Skin epidermis (tissue), 12 donors: ENCODE data around the gene UBASH3B.

Experiments used
- H3K27ac ChIP-seq, 21 experiments: fragments of 200-600 bp; sonication (generic) in 11 of 21; one replicate each; pipeline ENCODE4 v1.5.0; 2020; ENCODE audit warnings: mild to moderate bottlenecking in 3 of 21, inconsistent platforms in 2 of 21, moderate library complexity in 2 of 21
- H3K4me3 ChIP-seq, 7 experiments: fragments of 200-600 bp; sonication (generic) in 2 of 7; one replicate each; pipeline ENCODE4 v1.5.0; 2020; ENCODE audit warnings: inconsistent platforms in 2 of 7, mild to moderate bottlenecking in 2 of 7, moderate library complexity in 1 of 7

UBASH3B gene

GRCh38 chr11:122772945-122773344, 117.4 kb downstream of the UBASH3B start:
- no peak overlapping the region for H3K27ac ChIP-seq
- H3K4me3 ChIP-seq: no peak overlapping the region

DNA sequence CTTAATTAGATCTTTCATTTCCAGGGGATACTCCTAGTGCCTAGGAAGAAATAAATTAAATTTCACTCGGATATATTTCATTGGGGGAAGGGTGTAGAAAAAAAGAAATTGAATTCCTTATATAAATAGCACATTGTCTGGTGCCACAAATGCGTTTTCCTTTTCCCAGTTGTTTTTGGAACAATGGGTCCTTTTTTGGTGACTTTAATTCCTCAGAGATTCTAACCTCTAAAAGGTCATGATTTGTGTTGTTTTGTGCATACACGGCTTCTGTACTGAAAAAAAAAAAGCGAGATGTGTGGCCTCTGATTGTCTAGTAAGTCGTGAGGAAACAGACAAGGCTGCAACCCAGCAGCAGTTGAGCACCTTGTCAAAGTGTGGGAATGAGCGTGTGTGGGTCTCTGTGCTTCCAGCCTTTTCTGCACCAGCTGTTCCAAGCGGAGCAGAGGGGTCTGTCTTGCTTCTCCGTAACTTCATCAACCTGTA, 118.3 kb downstream of the UBASH3B start:
- Histone ChIP-seq H3K27ac (no peak overlapping the region), H3K4me3 (no peak overlapping the region)

- H3K27ac ChIP-seq: no peak overlapping the region
- H3K4me3 ChIP-seq: no peak overlapping the region
Measured at GRCh38 chr11:122775675-122776271, 120.3 kb downstream of the UBASH3B start.

DNA sequence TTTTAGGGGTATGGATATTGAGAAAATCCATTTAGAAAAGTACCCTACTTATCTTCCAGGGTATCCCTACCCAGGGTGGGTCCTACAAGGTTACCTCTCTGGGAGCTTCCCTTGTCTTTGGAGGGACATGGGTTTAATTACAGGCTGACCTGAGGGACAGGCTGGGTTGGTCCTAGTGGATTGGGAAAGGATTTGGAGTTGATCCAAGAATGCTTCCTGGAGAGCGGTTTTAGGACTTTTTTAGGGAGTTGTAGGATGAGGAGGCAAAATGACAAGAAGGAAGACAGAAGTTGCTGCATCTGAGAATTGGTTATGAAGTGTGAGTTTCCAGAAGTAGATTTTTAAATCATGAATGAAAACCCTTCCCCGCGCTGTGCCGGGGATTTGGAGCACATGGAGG, 121.0 kb downstream of the UBASH3B start:
- Histone ChIP-seq H3K27ac (no peak overlapping the region), H3K4me3 (no peak overlapping the region)

- no peak overlapping the region for H3K27ac ChIP-seq
- no peak overlapping the region for H3K4me3 ChIP-seq
Measured at GRCh38 chr11:122777343-122777742, 121.8 kb downstream of the UBASH3B start.

DNA sequence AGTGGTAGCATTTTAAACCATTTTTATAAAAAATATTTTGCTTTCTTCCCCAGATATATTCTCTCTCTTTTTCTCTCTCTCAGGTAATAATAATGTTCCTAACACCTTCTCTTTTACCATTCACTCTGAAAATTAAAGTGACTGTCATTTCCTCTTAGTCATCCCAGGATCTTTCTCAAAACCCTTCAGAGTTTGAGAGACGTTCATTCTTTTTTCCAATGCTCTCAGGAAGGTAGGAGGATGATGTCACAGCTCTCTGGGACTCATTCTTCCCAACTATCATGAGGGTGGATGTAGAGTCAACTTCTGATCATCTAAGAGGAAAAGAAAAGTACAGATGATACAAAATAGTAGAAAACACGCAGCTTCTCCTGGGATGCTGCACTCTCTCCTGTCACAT, 122.6 kb downstream of the UBASH3B start:
- no peak overlapping the region for H3K27ac ChIP-seq

DNA sequence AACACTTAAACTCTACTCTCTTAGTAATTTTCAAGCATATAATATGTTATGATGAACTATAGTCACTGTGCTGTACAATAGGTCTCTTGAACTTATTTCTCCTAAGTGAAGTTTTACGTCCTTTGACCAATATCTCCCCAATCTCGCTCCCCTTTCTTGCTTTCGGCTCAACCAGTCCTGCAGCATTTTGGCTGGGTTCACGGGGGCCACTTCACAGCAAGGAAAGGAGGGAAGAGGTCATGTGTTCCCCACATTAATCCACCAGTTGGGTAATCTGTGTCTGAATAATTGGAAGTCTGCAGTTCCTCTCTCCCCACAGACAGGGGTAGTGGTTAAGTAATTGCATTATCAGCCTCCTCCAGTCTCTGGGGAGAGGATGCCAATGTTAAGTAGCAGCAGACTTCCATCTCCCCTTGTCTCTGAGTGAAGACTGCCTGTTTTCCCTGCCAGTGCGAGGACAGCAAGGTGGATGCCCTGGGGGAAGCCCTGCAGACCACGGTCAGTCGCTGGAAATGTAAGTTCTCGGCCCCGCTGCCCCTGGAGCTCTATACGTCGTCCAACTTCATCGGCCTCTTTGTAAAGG, 123.6 kb downstream of the UBASH3B start:
- H3K4me3 ChIP-seq: no peak overlapping the region
- no peak overlapping the region for H3K27ac ChIP-seq

More for the DNA sequence above, 122.6 kb downstream of the UBASH3B start:
- no peak overlapping the region for H3K4me3 ChIP-seq

DNA sequence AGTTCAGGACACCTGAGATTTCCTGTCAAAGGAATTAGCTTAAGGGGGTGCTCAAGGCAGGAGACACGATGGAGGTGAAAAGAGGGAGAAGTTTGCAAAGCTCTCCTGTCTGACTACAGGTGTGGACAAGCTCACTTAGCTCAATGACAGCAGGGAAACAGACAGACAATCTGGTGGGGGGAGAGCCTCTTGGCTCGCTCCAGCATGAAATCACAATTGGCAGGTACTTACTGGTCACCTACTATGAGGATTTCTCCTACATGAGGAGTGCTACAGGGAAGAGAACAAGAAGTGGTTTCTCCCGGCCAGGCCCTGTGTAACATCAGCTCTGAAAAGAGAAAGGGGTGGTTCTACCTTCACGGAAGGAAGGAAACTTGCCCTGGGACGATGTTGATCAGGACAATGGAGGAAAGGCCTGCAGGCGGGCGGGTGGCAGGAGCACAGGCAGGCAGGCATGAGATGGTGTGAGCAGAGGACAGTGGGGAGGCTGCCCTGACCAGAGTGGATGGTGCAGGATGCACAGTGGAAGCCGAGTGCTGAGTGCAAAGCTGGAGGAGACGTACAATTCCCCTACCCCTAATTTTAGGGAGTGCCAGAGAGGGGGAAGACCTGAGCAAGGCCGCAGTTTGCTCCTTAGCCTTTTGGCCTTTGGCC, 124.9 kb downstream of the UBASH3B start:
- Histone ChIP-seq H3K4me3 (no peak overlapping the region), H3K27ac (no peak overlapping the region)

- no peak overlapping the region for H3K4me3 ChIP-seq
- no peak overlapping the region for H3K27ac ChIP-seq
Measured at GRCh38 chr11:122781378-122782195, 126.1 kb downstream of the UBASH3B start.

- Histone ChIP-seq H3K4me3 (no peak overlapping the region), H3K27ac (no peak overlapping the region)
Measured at GRCh38 chr11:122782222-122782621, 126.7 kb downstream of the UBASH3B start.

GRCh38 chr11:122784325-122784955, 128.9 kb downstream of the UBASH3B start:
- no peak overlapping the region for H3K4me3 ChIP-seq
- H3K27ac ChIP-seq: peak overlapping the region in 6 of 21 experiments; percentile 9 to 44 (median 41)

- H3K4me3 ChIP-seq: no peak overlapping the region
- H3K27ac ChIP-seq: peak overlapping the region in 4 of 21 experiments; percentile 9 to 42 (median 36)
Measured at GRCh38 chr11:122785031-122785541, 129.6 kb downstream of the UBASH3B start.

DNA sequence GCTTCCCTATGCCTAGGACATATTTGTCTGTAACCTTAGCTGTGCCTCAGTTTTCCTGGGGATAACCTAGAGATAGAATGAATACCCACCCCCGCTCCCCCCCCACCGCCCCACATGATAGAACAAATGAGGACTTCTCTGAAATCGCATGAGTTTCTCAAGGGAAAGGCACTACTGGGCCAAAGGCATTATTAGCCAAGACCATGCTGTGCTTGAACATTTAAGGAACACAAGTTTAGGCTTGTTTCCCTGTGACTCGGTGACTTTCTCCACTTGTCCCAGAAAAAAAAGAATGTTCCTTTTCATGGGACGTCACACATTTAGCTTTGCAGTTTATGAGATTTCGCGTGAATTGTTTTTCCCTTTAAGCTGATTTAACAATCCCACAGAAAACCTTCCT, 131.4 kb downstream of the UBASH3B start:
- peak overlapping the region in 1 of 21 experiments; percentile 13 for H3K27ac ChIP-seq

DNA sequence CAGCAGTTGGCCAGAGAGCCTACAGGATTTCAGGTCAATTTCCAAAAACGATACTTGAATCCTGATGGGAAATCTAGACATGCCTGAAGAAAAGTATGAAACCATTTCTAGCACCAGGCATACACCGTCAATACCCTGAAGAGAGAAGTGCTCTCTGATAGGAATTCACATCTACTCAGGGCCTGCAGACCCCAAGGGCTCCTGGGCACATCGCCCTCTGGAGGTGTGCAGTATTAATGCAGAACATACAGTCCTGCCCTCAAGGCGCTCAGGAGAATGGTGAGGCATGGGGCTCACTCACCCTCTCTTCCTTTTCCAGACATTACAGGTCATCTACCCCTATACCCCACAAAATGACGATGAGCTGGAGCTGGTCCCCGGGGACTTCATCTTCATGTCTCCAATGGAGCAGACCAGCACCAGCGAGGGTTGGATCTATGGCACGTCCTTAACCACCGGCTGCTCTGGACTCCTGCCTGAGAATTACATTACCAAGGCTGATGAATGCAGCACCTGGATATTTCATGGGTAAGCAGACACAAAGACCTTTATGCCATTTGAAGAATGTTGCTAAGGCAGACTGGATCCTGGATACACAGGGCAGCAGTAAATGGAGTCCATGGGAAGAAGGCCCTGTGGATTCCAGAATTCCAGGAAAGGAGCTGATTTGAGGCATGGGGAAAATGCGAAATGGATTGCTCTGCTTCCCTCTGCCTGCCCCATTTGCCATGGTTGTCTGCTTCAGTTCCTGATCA, 133.4 kb downstream of the UBASH3B start:
- Histone ChIP-seq H3K4me3 (no peak overlapping the region), H3K27ac (no peak overlapping the region)

More for the DNA sequence above, 131.4 kb downstream of the UBASH3B start:
- no peak overlapping the region for H3K4me3 ChIP-seq

DNA sequence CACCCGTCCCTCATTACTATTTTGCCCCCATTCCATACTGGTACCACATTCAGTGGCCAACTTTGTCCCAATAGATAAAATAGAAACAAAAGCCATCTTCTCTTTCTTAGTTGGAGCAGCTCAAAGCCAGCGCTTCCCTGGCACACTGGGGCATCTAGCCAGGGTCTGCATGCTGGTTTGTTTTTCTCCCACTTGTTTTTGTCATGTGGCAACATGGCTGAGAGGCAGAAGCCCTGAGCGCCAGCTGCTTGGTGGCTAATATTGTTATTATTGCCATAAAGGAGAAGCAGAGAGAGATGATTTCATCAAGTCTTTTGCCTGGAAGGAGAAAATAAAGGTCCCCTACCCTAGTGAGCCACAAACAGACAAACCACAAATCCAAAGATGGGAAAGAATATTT, 134.4 kb downstream of the UBASH3B start:
- no peak overlapping the region for H3K4me3 ChIP-seq
- H3K27ac ChIP-seq: peak overlapping the region in 1 of 21 experiments; percentile 13

GRCh38 chr11:122791411-122791810, 135.9 kb downstream of the UBASH3B start:
- no peak overlapping the region for H3K4me3 ChIP-seq
- H3K27ac ChIP-seq: peak overlapping the region in 11 of 21 experiments; percentile 6 to 58 (median 34)

DNA sequence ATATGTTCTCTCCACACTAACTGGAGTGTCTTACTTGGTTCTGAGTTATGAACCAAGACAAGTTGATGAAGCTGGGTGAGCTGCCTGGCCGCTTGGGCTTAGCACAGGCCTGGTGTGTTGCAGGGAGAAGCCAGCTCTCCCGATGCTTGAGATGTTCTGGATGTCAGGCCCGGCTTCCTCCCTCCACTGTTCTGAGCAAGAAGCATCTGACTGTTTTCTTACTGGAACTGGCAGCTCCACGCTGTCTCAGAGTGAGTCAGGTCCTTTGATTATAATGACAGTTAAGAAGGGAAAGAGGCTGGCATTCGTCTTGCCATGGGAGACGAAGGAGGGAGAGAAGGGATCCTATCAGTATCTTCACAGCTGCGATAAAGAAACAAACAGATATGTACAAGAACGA, 136.3 kb downstream of the UBASH3B start:
- H3K27ac ChIP-seq: peak overlapping the region in 11 of 21 experiments; percentile 6 to 58 (median 34)
- no peak overlapping the region for H3K4me3 ChIP-seq

GRCh38 chr11:122793515-122793914, 138.0 kb downstream of the UBASH3B start:
- Histone ChIP-seq H3K4me3 (no peak overlapping the region), H3K27ac (no peak overlapping the region)

DNA sequence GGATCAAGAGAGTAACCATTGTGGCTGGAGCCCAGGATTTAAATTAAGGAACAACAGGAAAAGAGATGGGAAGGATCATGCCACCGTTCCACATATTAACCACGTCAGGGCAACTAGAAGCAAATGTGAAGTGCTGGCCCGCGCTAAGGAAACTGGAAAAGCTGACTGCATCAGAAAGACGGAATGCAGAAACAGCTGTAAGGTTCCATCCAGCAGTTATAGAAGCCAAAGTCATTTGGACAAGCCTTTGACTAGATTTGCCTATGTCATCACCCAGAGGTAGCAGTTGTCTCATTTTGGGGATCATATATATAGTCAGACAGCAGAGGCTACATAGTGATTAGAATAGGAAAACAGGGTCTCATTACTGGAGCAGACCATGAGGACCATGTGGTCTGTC, 139.8 kb downstream of the UBASH3B start:
- H3K27ac ChIP-seq: no peak overlapping the region
- no peak overlapping the region for H3K4me3 ChIP-seq
